Stimulated activated CD4-positive, alpha-beta T cell treated with anti-CD3 and anti-CD28 coated beads, TNF-alpha, amount 100 ng/mL, for 1 hour (primary cell): ENCODE results near the gene DNAJC25.

Experiments used
- DNase-seq, 3 donors: peaks; one replicate each; pipeline ENCODE4 v3.0.0-alpha.2; 2020; ENCODE audit warnings: low read depth in 3 of 3, low spot score in 1 of 3

The DNAJC25 gene

DNA sequence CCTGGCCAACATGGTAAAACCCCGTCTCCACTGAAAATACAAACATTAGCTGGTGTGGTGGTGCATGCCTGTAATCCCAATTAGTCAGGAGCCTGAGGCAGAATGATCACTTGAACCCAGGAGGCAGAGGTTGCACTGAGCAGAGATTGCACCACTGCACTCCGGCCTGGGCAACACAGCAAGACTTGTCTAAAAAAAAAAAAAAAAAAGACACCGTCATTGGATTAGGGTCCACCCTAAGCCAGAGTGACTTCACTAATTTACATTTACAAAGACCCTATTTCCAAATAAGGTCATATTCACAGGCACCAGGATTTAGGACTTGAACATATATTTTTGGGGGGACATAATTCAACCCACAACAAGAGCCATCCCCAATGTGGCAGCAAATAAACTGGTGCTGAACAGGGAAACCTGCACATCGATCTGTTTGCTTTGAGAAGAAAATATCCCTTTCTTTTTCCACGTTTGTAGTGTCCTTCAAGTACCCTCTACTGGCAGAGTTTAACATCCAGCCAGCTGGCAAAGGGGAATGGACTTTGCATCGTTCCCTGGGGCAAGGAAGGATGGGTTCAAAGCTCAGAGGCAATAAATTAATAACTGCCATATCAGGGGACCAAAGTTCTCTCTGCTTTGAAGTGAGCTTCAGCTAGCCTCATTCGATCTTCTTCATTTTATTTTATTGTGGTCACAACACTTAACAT, 3.7 kb upstream of the DNAJC25 start:
- DNase-seq, result no peak

DNA sequence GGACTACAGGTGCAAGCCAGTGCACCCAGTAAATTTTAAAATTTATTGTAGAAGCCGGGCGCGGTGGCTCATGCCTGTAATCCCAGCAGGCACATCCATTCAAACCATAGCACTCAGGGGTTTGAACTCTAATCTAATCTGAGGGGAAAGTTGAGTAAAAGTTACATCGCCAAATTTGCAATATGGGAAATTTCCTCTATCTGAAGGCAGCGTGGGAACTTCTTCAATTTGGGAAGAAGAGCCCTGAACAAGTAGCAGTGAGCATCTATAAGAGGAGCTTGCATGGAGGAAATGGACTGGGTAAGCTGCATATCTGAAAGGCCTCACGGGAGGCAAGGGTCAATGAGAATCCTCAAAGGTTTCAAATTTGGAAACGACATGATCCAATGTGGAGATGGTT, 2.7 kb upstream of the DNAJC25 start:
- no peak for DNase-seq

DNA sequence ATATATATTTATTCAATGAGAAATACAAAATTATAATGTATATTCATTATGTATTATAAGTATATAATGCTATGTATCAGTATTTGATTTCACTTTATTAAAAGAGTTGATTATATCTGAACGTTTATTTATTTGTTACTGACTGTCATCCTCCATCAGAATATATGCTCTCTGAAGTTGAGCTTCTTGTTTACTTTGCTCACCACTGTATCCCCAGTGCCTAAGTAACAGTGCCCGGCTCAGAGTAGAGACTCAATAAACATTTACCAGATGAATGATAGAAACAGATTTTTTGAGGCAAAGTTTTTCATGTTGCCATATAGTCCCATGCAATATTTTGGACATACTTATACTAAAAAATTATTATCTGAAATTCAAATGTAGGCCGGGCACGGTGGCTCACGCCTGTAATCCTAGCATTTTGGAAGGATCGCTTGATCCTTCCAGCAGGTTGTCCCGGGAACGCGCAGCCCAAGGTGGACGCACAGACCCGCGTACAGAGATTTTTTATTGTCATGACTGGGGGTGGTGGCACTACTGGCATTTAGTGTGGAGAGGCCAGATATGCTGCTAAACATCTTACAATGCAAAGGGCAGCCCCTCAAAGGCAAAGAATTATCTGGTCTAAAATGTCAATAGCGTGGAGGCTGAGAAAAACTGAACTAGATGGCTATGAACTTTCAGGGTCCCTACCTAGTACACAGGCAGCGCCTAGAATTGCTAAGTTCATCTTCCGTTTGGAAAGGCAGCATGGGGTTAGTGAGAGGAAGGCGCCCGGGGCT, 761 bp upstream of the DNAJC25 start:
- DNase-seq, result no peak

- no peak for DNase-seq
Measured at GRCh38 chr9:111630964-111631213, 245 bp upstream of the DNAJC25 start.

GRCh38 chr9:111632060-111632459, 926 bp downstream of the DNAJC25 start:
- no peak for DNase-seq

DNA sequence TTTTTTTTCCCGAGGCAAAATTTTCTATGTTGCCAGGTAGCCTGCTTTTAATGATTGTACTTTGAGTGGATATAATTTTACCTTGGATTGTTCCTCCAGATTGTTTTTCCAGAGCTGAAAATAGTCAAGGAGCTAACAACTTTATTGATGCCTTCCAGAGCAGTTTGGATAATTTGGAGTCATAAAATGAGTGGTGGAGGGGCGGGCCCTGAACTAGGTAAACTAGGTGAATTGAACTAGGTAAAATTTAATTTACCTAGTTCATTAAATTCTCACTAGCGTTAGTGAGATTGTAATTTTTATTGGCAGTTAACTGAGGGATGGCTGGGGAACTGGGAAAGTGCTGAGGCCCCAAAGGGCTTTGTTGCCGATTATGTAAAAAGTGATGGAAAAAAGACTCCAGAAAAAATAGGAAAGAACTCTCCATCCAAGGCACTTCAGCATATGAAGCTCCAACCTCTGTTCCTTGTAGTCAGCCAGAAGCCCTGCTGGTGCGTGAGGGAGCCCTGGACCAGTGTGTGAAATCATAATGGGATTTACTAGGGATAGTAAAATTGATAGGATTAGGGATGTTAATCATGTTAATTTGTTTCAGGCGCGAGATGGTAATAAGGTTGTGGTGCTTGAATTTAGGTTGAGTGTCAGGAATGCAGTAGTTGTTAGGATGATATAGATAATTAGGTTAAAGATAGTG, 1.7 kb downstream of the DNAJC25 start:
- no peak for DNase-seq

GRCh38 chr9:111633389-111633736, 2.2 kb downstream of the DNAJC25 start:
- DNase-seq, result no peak

- no peak for DNase-seq
Measured at GRCh38 chr9:111634860-111635259, 3.7 kb downstream of the DNAJC25 start.

- DNase-seq, result no peak
Measured at GRCh38 chr9:111637421-111637950, 6.4 kb downstream of the DNAJC25 start.

DNA sequence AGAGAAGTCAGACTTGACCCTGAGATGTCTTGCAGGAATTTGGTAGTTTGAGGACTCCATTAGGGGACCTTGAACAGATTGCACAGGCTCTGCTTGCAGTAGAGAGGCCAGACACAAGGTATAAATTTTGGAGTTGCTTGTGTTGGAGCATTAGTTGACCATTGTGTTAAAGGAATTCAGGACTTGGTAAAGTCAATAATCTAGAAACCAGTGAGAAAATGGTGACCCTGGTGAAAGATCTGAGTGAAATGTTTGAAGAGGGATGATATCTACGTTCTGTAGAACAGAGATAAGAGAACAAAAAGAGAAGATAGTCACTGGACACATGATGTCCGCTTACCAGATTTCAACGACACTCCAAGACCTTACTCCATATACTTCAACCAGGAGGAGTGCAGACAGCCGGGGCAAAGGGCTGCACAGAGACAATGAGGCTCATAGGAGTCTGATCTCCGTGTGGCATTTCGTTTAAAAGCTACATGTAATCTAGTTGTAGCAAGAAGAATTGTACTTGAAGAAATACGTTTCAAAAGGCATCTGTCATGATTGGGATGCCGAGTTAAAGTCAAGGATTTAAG, 13.2 kb downstream of the DNAJC25 start:
- DNase-seq, result no peak

DNA sequence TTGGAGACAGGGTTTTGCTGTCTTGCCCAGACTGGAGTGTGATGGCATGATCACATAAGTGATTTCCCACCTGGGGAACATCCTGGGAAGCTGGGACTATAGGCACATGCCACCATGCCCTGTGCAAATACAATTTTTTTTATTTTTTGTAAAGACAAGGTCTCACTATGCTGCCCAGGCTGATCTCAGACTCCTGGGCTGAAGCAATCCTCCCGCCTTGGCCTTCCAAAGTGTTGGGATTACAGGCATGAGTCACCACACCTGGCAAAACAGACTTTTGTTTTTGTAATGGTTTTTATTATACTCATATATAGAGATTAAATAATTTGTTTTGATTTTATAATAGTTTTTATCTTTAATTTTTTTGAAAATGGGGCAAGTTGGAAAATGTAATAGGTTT, 14.7 kb downstream of the DNAJC25 start:
- no peak for DNase-seq

DNA sequence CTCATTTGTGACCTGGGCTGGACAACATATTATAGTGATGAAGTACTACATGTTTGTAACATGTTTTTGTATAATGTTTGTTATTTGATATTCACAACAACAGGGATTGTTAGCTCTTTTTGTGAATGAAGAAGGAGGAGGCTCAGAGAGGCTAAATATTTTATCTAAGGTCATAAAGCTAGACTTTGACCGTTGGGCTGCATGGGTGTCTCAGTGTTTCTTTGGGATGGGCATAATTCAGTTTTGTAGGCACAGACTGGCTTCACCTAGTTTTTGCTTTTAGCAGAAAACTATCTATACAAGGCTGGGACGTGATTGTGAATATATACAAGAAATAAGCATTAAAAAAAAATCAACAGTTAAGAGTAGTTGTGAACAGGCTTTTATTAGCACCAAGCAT, 15.3 kb downstream of the DNAJC25 start:
- DNase-seq, result no peak

DNA sequence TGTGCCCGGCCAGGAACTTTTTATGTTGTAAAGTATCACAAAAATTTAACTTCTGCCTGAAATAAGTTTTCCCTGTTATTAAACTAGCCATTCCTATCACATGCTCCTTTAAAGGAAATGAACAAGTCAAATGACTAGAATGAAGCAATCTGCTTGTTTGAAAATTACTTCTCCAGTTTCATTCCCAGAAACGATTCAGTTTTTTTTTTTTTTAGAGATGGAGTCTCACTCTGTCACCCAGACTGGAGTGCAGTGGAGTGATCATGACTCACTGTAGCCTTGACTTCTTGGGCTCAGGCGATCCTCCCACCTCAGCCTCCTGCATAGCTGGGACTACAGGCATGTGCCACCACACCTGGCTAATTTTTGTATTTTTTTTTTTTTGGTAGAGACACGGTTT, 16.9 kb downstream of the DNAJC25 start:
- DNase-seq, result no peak

GRCh38 chr9:111649016-111649415, 17.9 kb downstream of the DNAJC25 start:
- DNase-seq, result no peak

GRCh38 chr9:111657051-111657450, 25.9 kb downstream of the DNAJC25 start:
- DNase-seq, result no peak

DNA sequence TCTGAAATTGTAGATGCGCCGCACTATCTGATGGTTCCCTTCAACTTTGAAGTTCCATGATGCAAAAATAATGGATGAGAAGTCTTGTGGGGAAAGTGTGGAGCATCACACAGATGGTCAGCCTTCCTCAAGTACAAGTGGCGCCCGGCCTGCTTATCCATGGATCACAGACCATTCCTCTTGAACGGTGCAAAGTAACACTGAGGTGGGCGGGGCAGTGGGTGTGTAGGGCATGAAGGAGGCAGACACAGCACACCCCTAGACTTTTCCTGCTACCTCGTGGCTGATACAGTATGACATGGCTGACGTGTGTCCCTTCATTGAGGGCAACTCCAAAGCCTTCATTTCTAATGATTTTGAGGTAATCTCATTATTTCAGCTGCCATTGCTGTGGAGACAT, 27.8 kb downstream of the DNAJC25 start:
- no peak for DNase-seq

DNA sequence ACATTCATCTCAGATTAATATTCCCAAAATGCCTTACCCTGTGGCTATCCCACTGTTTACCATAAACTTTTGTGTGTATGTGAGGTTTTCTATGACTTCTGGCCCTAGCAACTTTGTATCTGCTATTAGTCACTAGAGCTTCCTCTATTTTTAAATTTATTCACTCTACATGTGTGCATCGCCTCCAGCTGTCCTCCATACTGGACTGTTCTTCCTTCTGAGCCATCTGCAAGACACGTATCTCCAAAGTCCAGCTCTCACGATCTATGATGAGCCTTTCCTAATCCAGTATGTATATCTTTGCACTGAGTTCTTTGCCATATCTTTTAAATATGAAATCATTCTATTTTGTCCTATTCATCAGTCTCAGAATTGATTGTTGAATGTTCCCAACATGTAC, 28.6 kb downstream of the DNAJC25 start:
- no peak for DNase-seq

DNA sequence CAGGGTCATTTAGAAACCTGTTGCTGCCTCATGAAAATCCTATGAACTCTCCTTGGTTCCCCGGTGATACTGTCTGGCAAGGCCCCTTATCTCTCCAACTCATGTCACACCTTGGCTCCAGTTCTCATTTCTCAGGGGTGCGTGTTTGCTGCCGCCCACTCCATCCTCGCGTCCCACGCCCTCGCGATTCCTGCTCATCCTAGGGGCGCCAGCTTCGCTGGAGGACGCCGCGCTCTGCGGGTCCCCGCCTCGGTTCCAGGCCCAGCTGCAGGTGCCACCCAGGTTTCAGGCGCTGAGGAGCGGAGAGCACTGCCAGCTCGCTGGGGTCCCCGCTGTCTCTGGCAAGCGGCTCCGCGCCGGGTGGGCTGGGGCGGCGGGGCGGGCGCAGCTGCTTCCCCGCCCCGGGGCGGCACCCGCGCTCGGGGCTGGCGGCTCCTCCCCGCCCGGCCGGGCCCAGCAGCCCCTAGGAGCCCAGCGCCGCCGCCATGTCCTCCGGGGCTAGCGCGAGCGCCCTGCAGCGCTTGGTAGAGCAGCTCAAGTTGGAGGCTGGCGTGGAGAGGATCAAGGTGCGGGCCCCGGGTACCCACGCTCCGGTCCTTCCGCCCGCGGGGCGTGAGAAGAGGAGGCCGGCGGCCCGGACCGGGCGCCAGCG, 30.1 kb downstream of the DNAJC25 start, which contains the start of gene GNG10:
Gene GNG10 (plus strand): TSS at position 456 of the 652 bp plus-strand sequence. CDS start 30 bp downstream, at position 486.
- DNase-seq, result peak; percentile 12 to 59 (median 38)

GRCh38 chr9:111661802-111662521, 30.8 kb downstream of the DNAJC25 start:
- peak in 1 of 3 donors; percentile 1 for DNase-seq

DNA sequence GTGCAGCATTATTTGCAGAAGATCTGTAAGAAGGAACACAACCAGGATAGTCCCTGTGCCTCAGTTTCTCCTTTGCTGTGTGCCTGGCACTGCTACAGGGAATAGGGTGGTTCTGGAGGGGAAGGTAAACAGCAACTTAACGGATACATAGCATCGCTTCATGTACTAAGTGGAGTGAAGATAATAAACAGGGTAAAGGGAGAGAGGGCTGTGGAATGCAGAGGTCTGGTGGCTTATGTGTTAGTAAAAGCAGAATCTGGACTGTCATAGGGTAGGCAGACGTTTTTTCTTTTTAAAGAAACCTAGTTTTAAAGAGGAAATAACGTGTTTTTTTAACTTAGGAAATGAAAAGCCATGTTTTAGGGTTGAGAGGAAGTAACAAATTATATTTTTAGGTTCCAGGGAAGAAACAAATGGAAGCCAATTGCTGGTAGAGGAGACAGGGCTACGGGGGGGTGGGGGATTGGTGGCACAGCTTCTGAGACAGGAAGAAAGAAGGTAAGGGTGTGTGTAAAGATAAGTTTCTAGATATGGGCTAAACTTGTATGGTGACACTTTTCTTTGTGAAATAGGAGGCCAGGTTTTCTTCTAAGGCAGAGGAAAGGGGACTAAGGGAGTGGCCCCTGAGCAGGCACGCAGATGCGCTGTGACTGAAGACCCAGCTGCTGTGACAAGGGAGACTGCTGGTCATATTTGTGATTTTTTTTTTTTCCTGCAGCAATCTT, 31.6 kb downstream of the DNAJC25 start:
- DNase-seq, result peak in 1 of 3 donors; percentile 0
